Measurements from ENCODE around the gene GPR132.

GPR132 gene

GRCh38 chr14:105020815-105021655 is 44.2 kb downstream of the GPR132 start, which contains the start of gene CDCA4:
Gene CDCA4 (minus strand): TSS chr14:105021083. CDS start chr14:105011929, 9,154 bp downstream.
- Histone ChIP-seq H3K27me3 (ENCODE audit: control insufficient read depth, insufficient read depth, low read length) (no peaks in the 10 kb centered on the region), H3K4me3 (ENCODE audit: low read length) (peak within 1 kb of the TSS; percentile 98), H3K36me3 (ENCODE audit: control insufficient read depth, insufficient read depth, low read length) (no peaks in the 10 kb centered on the region), H3K4me1 (ENCODE audit: control insufficient read depth, insufficient read depth, low read length) (no peaks in the 10 kb centered on the region; the same call in 1 of the 2 replicates), H3K27ac (ENCODE audit: low read length) (no peak within 1 kb of the TSS), H3K9me3 (ENCODE audit: control insufficient read depth, insufficient read depth, low read length) (no peaks in the 10 kb centered on the region)
- no CpG with 5 or more reads among the region's 115 CpGs for WGBS (ENCODE audit: insufficient coverage, insufficient read length)
- peak; percentile 76 for DNase-seq (ENCODE audit: low read depth, low spot score)

- Histone ChIP-seq H3K4me3 (ENCODE audit: low read length) (peak overlapping the region; percentile 98), H3K27me3 (ENCODE audit: control insufficient read depth, insufficient read depth, low read length) (no peaks in the 10 kb centered on the region), H3K27ac (ENCODE audit: low read length) (no peak overlapping the region), H3K36me3 (ENCODE audit: control insufficient read depth, insufficient read depth, low read length) (no peaks in the 10 kb centered on the region), H3K9me3 (ENCODE audit: control insufficient read depth, insufficient read depth, low read length) (no peaks in the 10 kb centered on the region), H3K4me1 (ENCODE audit: control insufficient read depth, insufficient read depth, low read length) (no peaks in the 10 kb centered on the region; the same call in 1 of the 2 replicates)
- no peak for DNase-seq (ENCODE audit: low read depth, low spot score)
- WGBS (ENCODE audit: insufficient coverage, insufficient read length): no CpG with 5 or more reads among the region's 75 CpGs
Measured at GRCh38 chr14:105019861-105020814, 45.1 kb downstream of the GPR132 start.

GRCh38 chr14:105018414-105018813 is 46.8 kb downstream of the GPR132 start:
- Histone ChIP-seq H3K27ac (ENCODE audit: low read length) (no peak overlapping the region), H3K9me3 (ENCODE audit: control insufficient read depth, insufficient read depth, low read length) (no peaks in the 10 kb centered on the region), H3K27me3 (ENCODE audit: control insufficient read depth, insufficient read depth, low read length) (no peaks in the 10 kb centered on the region), H3K36me3 (ENCODE audit: control insufficient read depth, insufficient read depth, low read length) (no peaks in the 10 kb centered on the region), H3K4me1 (ENCODE audit: control insufficient read depth, insufficient read depth, low read length) (no peaks in the 10 kb centered on the region; the same call in 1 of the 2 replicates), H3K4me3 (ENCODE audit: low read length) (no peak overlapping the region)
- no CpG with 5 or more reads among the region's 4 CpGs for WGBS (ENCODE audit: insufficient coverage, insufficient read length)
- no peak for DNase-seq (ENCODE audit: low read depth, low spot score)

- H3K9me3 ChIP-seq (ENCODE audit: control insufficient read depth, insufficient read depth, low read length): no peaks in the 10 kb centered on the region
- no peaks in the 10 kb centered on the region; the same call in 1 of the 2 replicates for H3K4me1 ChIP-seq (ENCODE audit: control insufficient read depth, insufficient read depth, low read length)
Measured at GRCh38 chr14:105015905-105016304, 49.3 kb downstream of the GPR132 start.

GRCh38 chr14:105015242-105015641 is 50.0 kb downstream of the GPR132 start:
- DNase-seq (ENCODE audit: low read depth, low spot score): no peak
- no CpG with 5 or more reads among the region's 9 CpGs for WGBS (ENCODE audit: insufficient coverage, insufficient read length)
- peaks cover 16% of the 10 kb centered on the region for H3K36me3 ChIP-seq (ENCODE audit: control insufficient read depth, insufficient read depth, low read length)
- H3K27ac ChIP-seq (ENCODE audit: low read length): no peak overlapping the region
- H3K9me3 ChIP-seq (ENCODE audit: control insufficient read depth, insufficient read depth, low read length): no peaks in the 10 kb centered on the region
- no peaks in the 10 kb centered on the region; the same call in 1 of the 2 replicates for H3K4me1 ChIP-seq (ENCODE audit: control insufficient read depth, insufficient read depth, low read length)
- H3K4me3 ChIP-seq (ENCODE audit: low read length): no peak overlapping the region
- no peaks in the 10 kb centered on the region for H3K27me3 ChIP-seq (ENCODE audit: control insufficient read depth, insufficient read depth, low read length)

More at GRCh38 chr14:105015905-105016304, 49.3 kb downstream of the GPR132 start:
- H3K36me3 ChIP-seq (ENCODE audit: control insufficient read depth, insufficient read depth, low read length): peaks cover 13% of the 10 kb centered on the region
- no peak overlapping the region for H3K27ac ChIP-seq (ENCODE audit: low read length)
- no peak overlapping the region for H3K4me3 ChIP-seq (ENCODE audit: low read length)
- no peaks in the 10 kb centered on the region for H3K27me3 ChIP-seq (ENCODE audit: control insufficient read depth, insufficient read depth, low read length)
- no CpG with 5 or more reads among the region's 6 CpGs for WGBS (ENCODE audit: insufficient coverage, insufficient read length)
- no peak for DNase-seq (ENCODE audit: low read depth, low spot score)

- DNase-seq (ENCODE audit: low read depth, low spot score): no peak
- no peak overlapping the region for H3K4me3 ChIP-seq (ENCODE audit: low read length)
- no peaks in the 10 kb centered on the region for H3K27me3 ChIP-seq (ENCODE audit: control insufficient read depth, insufficient read depth, low read length)
- peaks cover 21% of the 10 kb centered on the region for H3K36me3 ChIP-seq (ENCODE audit: control insufficient read depth, insufficient read depth, low read length)
- H3K9me3 ChIP-seq (ENCODE audit: control insufficient read depth, insufficient read depth, low read length): no peaks in the 10 kb centered on the region
- no CpG with 5 or more reads among the region's 4 CpGs for WGBS (ENCODE audit: insufficient coverage, insufficient read length)
- H3K27ac ChIP-seq (ENCODE audit: low read length): no peak overlapping the region
- H3K4me1 ChIP-seq (ENCODE audit: control insufficient read depth, insufficient read depth, low read length): no peaks in the 10 kb centered on the region; the same call in 1 of the 2 replicates
Measured at GRCh38 chr14:105014631-105015030, 50.6 kb downstream of the GPR132 start.

GRCh38 chr14:105014032-105014431 is 51.2 kb downstream of the GPR132 start:
- Histone ChIP-seq H3K4me1 (ENCODE audit: control insufficient read depth, insufficient read depth, low read length) (no peaks in the 10 kb centered on the region; the same call in 1 of the 2 replicates), H3K9me3 (ENCODE audit: control insufficient read depth, insufficient read depth, low read length) (no peaks in the 10 kb centered on the region), H3K27me3 (ENCODE audit: control insufficient read depth, insufficient read depth, low read length) (no peaks in the 10 kb centered on the region), H3K36me3 (ENCODE audit: control insufficient read depth, insufficient read depth, low read length) (peaks cover 24% of the 10 kb centered on the region), H3K4me3 (ENCODE audit: low read length) (no peak overlapping the region), H3K27ac (ENCODE audit: low read length) (no peak overlapping the region)
- no peak for DNase-seq (ENCODE audit: low read depth, low spot score)
- WGBS (ENCODE audit: insufficient coverage, insufficient read length): no CpG with 5 or more reads among the region's 9 CpGs

GRCh38 chr14:105013150-105013785 is 52.0 kb downstream of the GPR132 start:
- no peaks in the 10 kb centered on the region for H3K27me3 ChIP-seq (ENCODE audit: control insufficient read depth, insufficient read depth, low read length)
- no peak overlapping the region for H3K4me3 ChIP-seq (ENCODE audit: low read length)
- no CpG with 5 or more reads among the region's 8 CpGs for WGBS (ENCODE audit: insufficient coverage, insufficient read length)
- H3K9me3 ChIP-seq (ENCODE audit: control insufficient read depth, insufficient read depth, low read length): no peaks in the 10 kb centered on the region
- DNase-seq (ENCODE audit: low read depth, low spot score): no peak
- H3K27ac ChIP-seq (ENCODE audit: low read length): no peak overlapping the region
- no peaks in the 10 kb centered on the region; the same call in 1 of the 2 replicates for H3K4me1 ChIP-seq (ENCODE audit: control insufficient read depth, insufficient read depth, low read length)
- H3K36me3 ChIP-seq (ENCODE audit: control insufficient read depth, insufficient read depth, low read length): peaks cover 24% of the 10 kb centered on the region

- no CpG with 5 or more reads among the region's 23 CpGs for WGBS (ENCODE audit: insufficient coverage, insufficient read length)
- Histone ChIP-seq H3K36me3 (ENCODE audit: control insufficient read depth, insufficient read depth, low read length) (peaks cover 26% of the 10 kb centered on the region), H3K9me3 (ENCODE audit: control insufficient read depth, insufficient read depth, low read length) (no peaks in the 10 kb centered on the region), H3K4me1 (ENCODE audit: control insufficient read depth, insufficient read depth, low read length) (peaks cover 1% of the 10 kb centered on the region; the same call in 1 of the 2 replicates), H3K4me3 (ENCODE audit: low read length) (no peak overlapping the region), H3K27ac (ENCODE audit: low read length) (no peak overlapping the region), H3K27me3 (ENCODE audit: control insufficient read depth, insufficient read depth, low read length) (no peaks in the 10 kb centered on the region)
- no peak for DNase-seq (ENCODE audit: low read depth, low spot score)
Measured at GRCh38 chr14:105012171-105012985, 52.9 kb downstream of the GPR132 start.

Data from iPS DF 6.9 (cell line).